NK-92 treated with Interleukin-12 subunit alpha and Interleukin-12 subunit beta, amount 100 ng/mL, for 24 hours (cell line): ENCODE results near the gene PTPRO.
"Not testable (repeated sequence)": the region's sequence is repeated elsewhere in the genome, so short reads cannot be mapped to it uniquely, and the experiment has no call there.

Experiments
- DNase-seq: peaks from one replicate; lab custom pipeline; 2025; lab: John Stamatoyannopoulos, UW

Gene PTPRO

DNA sequence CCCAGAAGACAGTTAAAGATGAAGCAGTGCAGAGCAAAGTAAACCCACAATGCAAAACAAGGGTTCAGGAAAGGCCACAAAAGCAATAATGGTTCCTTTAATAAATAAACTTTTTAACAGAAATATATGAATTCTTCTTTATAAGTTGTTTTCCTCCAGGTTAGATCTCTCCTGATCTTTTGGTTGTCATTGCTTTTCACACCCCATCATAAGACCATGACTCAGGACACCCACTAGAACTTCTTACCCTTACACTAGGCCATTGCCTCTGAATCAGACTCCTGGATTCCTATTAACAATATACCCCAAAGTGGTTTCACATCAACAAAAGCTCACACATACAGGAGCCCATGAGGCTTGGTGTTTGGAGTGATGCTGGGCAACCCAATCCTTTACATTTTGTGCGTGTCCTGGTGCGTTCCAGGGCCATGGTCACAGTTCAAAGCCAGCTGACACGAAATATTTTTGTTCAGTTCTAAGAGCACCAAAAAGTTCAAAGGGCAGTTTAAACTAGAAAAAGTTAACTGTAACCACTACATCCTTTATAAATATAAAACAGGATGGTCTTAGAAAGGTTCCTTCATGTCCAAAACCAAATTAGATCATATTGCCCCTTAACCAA is 279.9 kb downstream of the PTPRO start:
- no peak for DNase-seq

DNA sequence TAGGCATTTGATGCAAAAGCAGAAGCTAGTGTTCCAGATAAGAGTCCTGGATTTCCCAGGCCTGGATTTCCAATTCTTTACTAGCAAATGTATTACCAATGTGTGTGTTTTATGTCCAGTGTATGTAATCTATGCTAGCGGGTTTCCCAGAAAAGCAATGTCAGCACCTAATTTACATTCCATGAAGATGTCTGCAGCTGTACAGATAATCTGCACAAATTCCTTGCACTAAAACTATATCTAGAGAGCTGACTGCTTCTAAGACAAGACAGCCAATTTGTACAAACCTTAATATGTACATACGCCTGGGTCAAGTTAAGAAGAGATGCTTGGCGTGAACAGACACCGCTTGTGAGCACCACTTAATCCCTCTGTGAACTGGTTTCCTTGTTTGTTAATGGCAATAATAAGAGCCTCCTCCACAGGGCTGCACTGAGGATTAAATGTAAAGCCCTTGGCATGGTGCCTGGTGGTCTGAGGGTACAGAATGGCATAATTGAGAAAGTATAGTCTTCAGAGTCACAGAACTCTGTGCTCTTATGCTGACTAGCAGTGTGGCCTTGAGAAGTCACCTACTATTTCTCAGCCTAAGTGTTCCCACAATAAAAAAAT is 281.3 kb downstream of the PTPRO start:
- no peak for DNase-seq

DNA sequence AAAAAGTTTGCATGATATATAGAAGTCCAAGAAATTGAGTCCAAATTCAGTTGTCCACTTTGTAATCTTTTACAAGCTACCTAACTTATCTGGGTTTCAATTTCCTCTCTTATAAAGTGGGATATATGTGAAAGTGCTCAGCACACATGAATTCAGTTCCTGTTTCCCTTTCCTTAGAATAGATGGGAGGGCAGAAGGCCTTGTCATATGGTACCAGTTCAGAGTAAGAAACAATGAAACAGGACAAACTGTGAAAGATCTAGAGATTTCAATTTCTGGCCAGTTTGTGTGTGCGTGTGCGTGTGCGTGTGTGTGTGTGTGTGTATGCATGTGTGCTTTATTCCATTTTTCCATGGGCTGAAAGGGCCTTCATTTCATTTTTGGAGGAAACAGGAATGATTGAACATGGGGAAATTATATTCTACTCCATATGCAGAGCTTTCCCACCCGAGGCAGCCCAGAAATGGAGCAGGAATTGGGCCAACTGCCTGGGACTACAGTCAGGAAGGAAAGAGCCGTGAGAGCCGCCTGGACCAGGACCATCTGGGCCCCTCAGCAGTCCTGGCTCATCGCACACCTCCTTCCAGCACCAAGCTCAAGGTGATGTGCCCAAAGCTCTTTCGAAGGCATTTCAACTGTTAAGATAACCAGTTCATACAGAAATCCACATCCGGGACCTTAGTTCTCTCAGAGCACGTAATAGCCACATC is 283.7 kb downstream of the PTPRO start:
- no peak for DNase-seq

DNA sequence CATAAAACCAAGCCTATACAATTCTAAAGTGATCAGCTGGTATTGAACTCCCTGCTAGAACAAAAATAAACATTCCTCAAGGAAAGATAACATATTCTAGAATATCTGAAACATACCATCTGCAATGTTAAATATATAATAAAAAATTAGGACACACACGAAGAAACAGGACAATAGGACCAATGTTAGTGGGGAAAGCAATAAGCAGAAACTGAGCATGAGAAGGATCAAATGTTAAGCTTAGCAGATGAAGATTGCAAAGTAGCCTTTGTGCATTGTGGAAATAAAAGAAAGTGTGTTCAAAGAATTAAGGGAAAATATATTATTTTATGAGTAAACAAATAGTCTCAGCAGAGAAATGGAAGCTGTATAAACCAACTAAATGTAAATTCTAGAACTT is 286.1 kb downstream of the PTPRO start:
- DNase-seq = no peak

DNA sequence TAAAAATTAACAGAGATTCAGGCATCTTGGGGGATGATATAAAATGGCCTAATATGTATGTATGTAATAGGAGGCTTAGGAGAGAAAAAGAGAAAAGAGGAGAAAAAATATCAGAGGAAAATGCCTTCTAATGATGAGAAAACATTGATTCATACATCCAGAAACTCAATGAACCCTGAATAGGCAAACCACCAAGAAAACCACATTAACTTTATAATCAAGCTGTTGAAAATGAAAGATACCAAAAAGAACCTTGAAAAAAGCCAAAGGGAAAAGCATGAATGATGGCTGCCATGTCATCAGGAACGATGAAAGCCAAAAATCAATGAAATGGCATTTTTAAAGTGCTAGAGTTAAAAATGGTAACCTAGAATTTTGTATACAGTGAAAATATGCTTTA is 286.6 kb downstream of the PTPRO start:
- no peak for DNase-seq

DNA sequence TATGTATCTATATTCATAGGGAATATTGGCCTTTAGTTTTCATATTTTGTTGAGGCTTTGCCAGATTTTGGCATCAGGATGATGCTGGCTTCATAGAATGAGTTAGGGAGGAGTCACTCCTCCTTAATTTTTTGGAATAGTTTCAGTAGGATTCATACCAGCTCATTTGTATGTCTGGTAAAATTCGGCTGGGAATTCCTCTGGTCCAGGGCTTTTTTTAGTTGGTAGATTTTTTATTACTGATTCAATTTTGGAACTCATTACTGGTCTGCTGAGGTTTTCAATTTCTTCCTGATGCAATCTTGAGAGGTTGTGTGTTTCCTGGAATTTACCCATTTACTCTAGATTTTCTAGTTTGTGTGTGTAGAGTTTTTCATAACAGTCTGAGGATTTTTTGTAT is 291.7 kb downstream of the PTPRO start:
- no peak for DNase-seq

DNA sequence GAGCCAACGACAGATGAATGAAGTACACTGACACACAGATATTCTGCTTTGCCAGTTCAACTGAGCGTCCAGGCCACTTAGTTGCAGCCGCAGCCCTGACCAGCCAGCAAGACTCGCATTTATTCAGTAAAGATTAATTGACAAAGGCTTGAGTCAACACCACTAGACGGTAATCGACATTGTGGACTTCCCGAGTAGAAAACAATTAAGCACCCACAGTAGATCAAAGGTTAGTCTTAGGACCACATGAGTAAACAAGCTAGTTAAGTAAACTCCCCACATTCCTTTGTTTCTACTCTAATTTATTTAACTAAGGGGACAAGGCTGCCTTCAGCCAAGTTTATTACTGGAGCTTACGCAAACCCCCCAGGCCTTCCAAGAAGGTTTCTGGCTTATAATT is 294.2 kb downstream of the PTPRO start:
- not testable (repeated sequence) for DNase-seq

DNA sequence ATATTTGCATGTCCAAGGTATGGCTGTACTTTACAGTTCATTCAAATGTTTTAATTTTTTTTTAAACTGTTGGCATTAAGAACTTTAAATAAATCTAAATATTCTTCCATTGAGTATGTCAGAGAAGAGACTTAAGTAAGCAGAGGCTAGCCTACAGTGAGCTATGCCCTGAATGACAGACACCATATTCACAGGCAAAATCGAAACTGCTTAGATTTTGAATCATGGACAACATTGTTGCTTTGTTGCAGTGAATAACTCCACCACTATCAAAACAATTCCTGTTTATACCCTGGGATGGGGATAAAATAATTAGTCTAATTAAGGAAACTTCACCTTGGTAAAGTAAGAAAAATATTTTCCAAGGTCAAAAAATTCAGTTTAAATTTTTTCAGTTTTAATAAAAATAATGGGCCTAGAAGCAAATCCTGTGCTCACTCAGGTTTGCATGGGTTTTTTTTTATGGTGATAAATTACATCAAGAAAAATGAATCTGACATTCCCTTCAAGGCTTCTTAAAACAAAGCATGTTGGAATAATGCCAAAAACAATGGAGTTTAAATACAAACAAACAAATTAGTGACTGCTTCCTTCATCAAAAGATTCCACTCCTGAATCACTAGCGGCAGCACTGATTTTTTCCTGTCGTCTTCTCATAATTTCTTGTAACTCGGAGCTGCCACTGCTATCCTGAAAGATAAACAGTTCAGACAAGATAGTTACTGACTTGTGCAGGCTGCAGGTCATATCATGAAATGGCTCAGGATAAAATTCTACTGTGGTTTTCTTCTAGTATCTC is 298.6 kb downstream of the PTPRO start:
- no peak for DNase-seq

DNA sequence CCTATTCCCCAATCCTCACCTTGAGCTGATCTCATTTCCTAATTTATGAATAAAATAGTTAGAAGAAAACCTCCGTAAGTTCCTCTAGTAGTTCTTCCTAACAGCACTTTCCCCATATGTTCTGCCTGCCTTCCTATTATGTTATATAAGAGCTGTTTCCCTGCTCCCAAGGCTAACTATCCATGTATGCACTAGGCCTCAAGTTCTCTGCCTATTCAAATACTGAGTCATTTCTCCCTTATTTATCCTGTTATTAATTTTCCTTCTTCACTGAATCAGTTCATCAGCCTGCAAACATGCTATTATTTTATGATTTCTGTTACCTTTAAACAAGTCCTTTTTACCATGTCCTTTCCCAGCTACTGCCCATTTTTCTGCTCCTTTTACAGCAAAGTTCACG is 302.8 kb downstream of the PTPRO start:
- DNase-seq = no peak

DNA sequence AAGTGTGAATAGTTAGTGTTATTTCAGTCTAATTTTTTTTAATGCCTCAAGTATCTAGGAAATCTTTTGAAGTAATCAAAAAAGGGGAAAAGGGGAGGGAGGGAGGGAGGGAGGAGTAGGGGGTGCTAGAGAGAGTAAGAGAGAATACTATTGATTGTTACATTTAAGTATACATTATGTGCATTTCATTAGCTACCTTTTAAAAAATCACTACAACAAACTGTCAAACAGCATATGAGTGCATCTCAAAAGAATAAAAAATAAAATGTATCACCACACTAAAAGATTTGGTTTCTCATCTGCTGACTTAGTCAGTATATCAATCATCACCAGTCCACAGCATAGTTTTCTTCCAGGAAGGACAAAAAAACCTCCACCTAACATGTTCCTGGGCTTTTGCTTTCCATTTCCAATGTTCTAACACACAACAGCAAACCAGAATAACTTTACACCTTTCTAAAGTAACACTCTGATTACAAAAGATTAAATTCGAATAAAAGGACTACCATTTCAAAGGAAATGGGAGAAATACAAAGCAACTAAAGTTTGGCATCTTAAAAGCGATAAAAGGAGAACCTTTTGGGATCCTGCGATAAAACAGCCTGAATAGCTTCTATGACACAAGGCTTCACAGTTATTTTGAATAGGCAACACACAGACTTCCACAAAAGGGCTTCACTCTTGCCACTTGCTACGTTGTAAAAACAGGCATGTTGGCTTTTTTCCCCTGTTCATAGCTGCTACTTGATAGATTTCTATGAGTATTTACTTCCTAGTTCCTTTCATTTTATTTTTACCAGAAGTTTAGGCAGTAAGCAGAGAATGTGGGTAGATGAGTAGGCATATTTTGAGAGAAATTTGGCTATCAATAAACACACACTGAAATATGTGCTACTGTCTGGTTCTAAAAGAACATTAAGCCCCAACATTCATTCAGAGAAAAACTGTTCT is 306.0 kb downstream of the PTPRO start:
- no peak for DNase-seq

DNA sequence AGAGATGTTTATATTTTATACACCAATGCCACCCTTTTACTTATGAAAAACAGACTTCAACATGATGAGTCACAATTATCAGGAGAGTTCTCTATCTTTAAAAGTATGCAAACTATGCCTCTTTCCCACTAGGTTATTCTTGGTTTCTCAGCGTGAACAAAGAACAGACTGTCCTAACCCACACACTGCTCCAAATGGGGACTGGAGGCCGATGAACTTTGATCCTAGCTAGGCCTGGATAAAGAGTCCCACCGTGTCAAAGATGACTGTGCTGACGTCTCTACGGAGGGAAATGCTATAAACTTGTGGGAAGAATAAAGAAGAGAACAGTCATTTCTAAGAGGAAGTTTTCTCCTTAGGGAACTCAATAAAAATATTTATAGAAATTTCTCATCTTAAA is 306.8 kb downstream of the PTPRO start:
- DNase-seq = no peak

DNA sequence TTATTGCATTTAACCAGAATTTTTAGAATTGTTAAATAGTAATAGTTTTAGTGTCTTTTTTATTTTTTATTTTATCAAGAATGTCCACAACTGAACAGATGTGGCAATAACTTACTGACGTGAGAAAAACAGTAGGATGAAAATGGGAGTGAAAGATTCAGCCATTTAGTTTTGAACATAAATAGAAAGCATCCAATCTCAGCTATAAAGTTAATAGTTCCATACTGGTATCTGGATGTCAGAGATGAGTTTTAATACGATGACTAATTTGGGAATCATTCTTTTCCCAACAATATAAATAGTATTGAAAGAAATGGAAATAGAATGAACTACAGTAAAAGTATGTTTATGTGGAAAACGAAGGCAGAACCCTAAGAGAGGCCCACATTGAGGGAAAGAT is 307.5 kb downstream of the PTPRO start:
- DNase-seq = no peak

DNA sequence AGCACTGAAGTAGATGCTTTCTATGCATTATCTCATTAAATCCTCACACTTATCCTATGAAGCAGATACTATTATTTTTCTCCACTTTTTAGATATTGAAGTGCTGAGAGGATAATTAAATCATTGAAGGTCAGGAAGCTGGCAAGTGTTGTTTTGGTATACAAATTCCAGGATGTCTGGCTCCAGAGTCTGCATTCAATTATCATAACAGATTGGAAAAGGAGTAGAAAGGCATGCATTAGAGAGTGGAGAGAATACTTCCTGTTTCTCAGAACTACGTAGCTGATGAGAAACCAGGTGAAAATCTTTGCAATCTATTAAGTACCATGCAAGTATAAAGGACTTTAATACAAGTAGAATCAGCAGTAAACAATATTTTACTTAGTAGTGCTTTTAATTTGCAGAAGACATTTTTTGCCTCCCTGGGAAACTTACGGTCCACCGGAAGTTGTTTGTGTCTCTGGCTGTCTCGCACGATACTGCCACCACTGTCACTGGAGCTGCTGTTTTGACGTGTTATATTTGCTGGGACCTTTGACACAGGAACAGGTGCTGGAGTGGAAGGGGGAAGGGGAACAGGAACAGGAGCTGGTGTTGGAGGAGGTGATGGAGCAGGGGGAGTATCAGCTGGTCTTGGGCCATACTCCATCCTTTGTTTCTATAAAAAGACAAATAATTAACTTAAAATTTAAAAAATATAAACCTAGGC is 308.9 kb downstream of the PTPRO start:
- DNase-seq = no peak

DNA sequence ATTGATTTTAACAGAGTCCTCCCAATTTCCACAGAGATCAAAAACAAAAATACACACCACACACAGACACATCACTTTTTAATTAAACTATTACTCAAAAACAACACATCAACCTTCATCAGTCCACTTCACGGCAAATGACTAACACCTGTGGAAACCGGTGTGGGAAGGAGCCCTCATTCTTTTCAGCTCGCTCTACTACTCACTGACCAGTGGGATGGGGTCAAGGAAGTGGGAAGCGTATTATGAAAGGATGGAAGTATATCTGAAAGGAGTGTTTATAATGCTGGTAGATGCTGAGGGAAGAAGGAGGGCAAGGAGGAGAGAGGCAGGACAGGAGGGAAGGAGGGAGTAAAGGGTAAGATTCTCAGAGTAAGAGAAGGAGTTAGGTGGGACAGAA is 310.4 kb downstream of the PTPRO start:
- no peak for DNase-seq

DNA sequence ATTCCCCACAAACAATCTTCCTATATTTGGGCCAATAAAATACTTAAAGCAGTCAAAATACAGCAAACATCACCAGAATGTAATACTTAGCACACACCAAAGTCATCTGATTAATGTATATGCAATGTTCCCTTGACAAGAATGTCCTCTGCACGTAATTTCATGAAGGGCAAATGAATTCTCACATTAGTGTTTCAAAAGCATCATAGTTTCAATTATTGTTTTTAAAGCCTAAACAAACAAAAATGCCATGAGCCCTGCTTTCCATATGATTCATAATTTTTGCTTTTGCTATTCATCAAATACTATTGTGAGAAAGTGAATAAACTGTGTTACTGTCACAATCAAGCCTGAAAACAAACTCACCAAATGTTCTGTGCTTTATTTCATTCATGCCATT is 310.9 kb downstream of the PTPRO start:
- DNase-seq = no peak

DNA sequence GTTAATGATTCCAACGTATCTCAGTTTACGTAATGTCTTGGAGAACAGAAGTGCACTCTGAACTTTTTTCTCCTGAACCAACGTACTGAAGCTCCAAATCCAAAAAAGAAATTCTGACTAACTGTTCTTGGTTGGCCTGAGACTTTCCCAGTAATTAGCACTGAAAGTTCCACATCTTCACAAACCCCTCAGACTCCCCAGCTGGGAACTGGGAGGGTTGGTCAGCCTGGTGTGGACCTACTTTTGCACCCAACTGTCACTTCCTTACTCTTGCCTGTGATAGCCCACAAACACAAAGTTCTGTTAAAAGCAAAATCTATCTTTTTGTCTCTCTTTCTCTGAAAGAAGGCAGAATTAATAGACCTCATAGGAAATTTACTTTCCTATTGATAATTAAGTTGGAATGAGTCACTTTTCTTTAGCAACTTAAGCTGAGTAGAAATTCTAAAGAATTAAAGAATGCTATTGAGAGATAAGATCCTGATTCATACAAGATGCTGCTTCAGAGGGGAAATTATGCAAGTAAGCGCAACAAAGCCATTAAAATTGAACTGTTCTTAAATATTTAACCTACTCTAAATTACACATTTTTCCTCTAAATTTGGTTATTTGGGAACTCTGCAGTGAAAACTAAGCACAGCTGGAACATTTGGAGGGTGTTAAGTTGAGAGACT is 311.8 kb downstream of the PTPRO start:
- no peak for DNase-seq

DNA sequence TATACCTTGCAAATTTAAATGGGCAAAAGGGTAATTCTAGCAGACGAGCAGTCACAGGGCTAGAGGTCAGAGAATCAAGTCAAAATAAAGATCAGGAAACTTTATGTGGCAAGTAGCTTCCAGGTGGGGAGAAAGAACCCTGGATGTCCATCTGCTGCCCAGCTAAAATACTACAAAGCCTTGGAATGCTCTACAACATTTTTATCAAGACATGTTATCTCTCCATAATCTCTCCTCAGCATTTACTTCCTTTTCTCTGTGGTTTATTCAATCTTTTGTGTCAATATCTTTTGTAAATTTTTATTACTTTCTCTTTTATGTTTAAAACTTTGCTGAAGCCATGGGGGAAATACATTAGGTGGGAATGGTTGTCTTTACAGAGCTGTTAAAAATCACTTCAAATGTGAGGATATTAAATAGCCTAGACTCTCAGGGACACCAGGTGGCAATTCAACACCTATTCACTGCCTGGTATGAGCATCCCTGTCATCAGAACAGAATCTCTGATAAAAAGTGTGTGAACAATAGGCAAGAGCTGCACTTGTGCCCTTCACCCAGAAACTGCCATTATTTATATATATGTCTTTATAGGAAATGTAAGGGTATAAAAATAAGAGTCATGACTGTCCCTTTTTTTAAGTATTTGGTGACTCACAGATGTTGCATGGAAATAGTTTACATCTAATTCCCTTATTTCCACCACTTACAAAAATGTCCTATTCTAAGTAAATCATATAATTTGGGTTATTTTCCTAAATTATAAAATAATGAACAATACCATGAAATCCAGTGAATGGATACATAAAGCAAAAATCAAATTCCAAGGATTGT is 314.0 kb downstream of the PTPRO start:
- no peak for DNase-seq

DNA sequence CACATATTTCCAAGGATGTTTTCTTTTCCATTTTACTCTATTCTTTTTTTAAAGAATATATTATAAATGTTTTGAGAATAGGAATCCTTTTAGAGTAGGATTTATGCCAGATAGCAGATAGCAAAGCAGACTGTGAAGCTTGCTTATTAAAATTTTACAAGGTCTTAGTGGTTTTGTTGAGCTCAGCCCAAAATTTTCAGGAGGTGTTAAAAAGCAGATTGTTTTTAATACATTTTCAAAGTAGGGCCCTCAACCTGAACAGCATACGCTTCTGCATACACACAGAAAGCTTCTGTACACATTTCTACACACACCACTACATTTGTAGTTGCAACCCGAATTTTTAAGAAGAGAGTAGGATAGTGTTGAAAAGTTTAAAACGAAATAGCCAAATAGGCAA is 315.9 kb downstream of the PTPRO start:
- no peak for DNase-seq

DNA sequence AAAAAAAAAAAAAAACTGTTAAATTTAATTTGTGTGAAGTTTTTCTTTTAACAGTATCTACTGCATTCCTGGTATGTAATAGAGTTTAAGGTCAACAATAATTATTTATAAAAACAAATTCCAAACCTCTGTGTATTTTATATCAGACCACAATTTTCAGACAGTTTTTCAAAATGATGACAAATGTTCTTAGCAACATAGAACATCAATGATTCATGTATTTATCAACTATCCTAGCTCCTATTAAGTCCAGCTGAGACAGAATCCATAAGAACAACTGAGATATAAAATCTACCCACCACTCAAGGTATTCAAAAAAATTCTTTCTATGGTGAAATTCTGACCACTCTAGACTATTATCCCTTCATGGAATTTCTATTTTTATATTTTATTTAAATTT is 322.4 kb downstream of the PTPRO start:
- no peak for DNase-seq

DNA sequence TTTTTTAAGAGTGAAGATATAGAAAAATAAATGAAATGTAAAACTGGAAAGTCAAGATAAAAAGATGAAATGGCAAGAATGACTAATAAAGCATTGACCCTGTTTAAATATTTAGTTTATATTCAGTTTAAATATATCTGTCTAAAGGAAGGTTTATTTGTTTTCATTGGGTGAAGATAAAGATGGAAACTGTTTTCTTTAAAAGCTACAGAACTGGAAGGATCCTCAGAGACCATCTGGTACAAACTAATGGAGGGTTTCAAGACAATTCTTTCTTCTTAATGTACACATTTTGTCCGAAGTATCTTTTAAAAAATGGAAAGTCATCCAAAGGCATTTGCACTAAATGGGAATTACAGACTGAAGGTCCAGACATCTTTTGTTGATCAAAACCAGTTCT is 324.3 kb downstream of the PTPRO start:
- DNase-seq = no peak
